Measurements from ENCODE around the gene ELOA.
"Not testable (repeated sequence)": the region's sequence is repeated elsewhere in the genome, so short reads cannot be mapped to it uniquely, and the experiment has no call there.

DNA sequence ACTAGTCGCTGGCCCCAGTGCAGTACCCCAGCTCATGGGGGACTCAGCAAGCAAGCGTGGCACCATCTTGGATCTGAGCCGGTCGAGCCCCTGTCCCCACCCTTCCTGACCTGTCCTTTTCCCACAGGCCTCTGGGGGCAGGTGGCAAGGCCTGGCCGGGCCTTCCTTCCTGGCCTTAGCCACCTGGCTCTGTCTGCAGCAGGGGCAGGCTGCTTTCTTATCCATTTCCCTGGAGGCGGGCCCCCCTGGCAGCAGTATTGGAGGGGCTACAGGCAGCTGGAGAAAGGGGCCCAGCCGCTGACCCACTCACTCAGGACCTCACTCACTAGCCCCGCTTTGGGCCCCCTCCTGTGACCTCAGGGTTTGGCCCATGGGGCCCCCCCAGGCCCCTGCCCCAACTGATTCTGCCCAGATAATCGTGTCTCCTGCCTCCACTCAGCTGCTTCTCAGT is 51.5 kb downstream of the ELOA start:
- not testable (repeated sequence) for TF ChIP-seq POLR2A (IDR thresholded peaks at IDR 0.05)
- TF ChIP-seq, protein P1, sequence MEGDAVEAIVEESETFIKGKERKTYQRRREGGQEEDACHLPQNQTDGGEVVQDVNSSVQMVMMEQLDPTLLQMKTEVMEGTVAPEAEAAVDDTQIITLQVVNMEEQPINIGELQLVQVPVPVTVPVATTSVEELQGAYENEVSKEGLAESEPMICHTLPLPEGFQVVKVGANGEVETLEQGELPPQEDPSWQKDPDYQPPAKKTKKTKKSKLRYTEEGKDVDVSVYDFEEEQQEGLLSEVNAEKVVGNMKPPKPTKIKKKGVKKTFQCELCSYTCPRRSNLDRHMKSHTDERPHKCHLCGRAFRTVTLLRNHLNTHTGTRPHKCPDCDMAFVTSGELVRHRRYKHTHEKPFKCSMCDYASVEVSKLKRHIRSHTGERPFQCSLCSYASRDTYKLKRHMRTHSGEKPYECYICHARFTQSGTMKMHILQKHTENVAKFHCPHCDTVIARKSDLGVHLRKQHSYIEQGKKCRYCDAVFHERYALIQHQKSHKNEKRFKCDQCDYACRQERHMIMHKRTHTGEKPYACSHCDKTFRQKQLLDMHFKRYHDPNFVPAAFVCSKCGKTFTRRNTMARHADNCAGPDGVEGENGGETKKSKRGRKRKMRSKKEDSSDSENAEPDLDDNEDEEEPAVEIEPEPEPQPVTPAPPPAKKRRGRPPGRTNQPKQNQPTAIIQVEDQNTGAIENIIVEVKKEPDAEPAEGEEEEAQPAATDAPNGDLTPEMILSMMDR (IDR thresholded peaks at IDR 0.05) = not testable (repeated sequence)
